NCI-H2196 treated with DMSO at 0.1 percent for 48 hours (cell line): ENCODE results near the gene RHOT2.

Source experiments
- DNase-seq: peaks from one replicate; lab custom pipeline; 2025; ENCODE audit not compliant: unreplicated experiment; lab: John Stamatoyannopoulos, UW

Gene RHOT2

GRCh38 chr16:695355-696089, 27.6 kb downstream of the RHOT2 start:
- DNase-seq = peak; percentile 96

- no peak for DNase-seq
Measured at GRCh38 chr16:698911-699671, 31.2 kb downstream of the RHOT2 start.

GRCh38 chr16:700684-701584, 33.0 kb downstream of the RHOT2 start:
- DNase-seq = no peak

GRCh38 chr16:702341-702740, 34.4 kb downstream of the RHOT2 start:
- no peak for DNase-seq

GRCh38 chr16:703406-703805, 35.5 kb downstream of the RHOT2 start:
- no peak for DNase-seq

- DNase-seq = no peak
Measured at GRCh38 chr16:704047-704446, 36.1 kb downstream of the RHOT2 start.

GRCh38 chr16:704552-705380, 36.8 kb downstream of the RHOT2 start:
- peak; percentile 33 for DNase-seq

GRCh38 chr16:705431-706188, 37.7 kb downstream of the RHOT2 start, which contains the start of gene FBXL16:
TSS of gene FBXL16 (minus strand) at chr16:705801. CDS start at chr16:697405, 8,396 bp downstream.
- DNase-seq = peak; percentile 63

GRCh38 chr16:706189-707061, 38.5 kb downstream of the RHOT2 start:
- DNase-seq = no peak

GRCh38 chr16:707062-707538, 39.2 kb downstream of the RHOT2 start:
- no peak for DNase-seq

- no peak for DNase-seq
Measured at GRCh38 chr16:708019-708418, 40.1 kb downstream of the RHOT2 start.

- no peak for DNase-seq
Measured at GRCh38 chr16:708959-709358, 41.0 kb downstream of the RHOT2 start.

- DNase-seq = peak; percentile 84
Measured at GRCh38 chr16:709566-710499, 41.9 kb downstream of the RHOT2 start.

GRCh38 chr16:710500-711075, 42.7 kb downstream of the RHOT2 start:
- no peak for DNase-seq

GRCh38 chr16:711084-711483, 43.2 kb downstream of the RHOT2 start:
- DNase-seq = no peak

- peak; percentile 41 for DNase-seq
Measured at GRCh38 chr16:711548-712320, 43.8 kb downstream of the RHOT2 start.
